ENCODE results near the gene RINT1. TPM values are rescaled to one million over a fixed set of nuclear protein-coding genes. Genes with fewer than 3 reads are reported as not detected.
A peak's percentile ranks its signal among the peaks of the same experiment; 100 is the strongest.

Gene RINT1
- total and polyA plus RNA-seq, 7 experiments from 2014 or later, result 16.0 to 31.8 (median 25.1) TPM

GRCh38 chr7:105567024-105567423, 35.0 kb downstream of the RINT1 start:
- no peak overlapping the region for H3K27ac Mint-ChIP-seq

DNA sequence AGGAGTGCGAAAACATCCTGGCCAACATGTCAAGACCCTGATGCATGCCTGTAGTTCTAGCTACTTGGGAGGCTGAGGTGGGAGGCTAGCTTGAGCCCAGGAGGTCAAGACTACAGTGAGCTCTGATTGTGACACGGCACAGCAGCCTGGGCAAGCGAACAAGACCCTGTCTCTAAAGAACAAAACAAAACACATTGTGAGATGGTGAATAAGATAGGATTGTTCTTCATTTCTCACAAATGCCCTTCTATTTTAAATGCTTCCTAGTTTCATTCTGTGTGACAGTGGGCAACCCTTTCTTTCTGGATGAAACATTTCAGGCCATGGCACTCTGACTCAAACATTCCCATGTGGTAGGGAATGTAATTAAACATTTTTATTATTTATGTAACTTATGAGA, 35.8 kb downstream of the RINT1 start:
- H3K27ac ChIP-seq (ENCODE audit: low read depth, low read length), result no peak overlapping the region
- no peaks in the 10 kb centered on the region for H3K27me3 ChIP-seq (ENCODE audit: control insufficient read depth in 2 of 2, insufficient read depth in 2 of 2, low read length in 2 of 2)
- no peaks in the 10 kb centered on the region for H3K4me1 Mint-ChIP-seq
- H3K27ac Mint-ChIP-seq, result no peak overlapping the region
- H3K27me3 Mint-ChIP-seq, result no peaks in the 10 kb centered on the region
- POLR2A ChIA-PET, result no interaction called here
- peaks cover 0 to 2% (median 0%) of the 10 kb centered on the region in 11 donors for H3K9me3 Mint-ChIP-seq
- CTCF ChIA-PET, result no interaction called here
- DNase-seq (no peak), ATAC-seq (no peak)
- no peaks in the 10 kb centered on the region for H3K4me1 ChIP-seq (ENCODE audit: control insufficient read depth in 2 of 2, insufficient read depth in 2 of 2, low read length in 2 of 2)
- H3K36me3 ChIP-seq (ENCODE audit: control insufficient read depth in 2 of 3, insufficient read depth in 3 of 3, low read length in 3 of 3), result peaks cover 5 to 50% (median 11%) of the 10 kb centered on the region in 3 experiments
- H3K4me3 ChIP-seq (ENCODE audit: low read length), result no peak overlapping the region
- H3K36me3 Mint-ChIP-seq, result peaks cover 5 to 37% (median 17%) of the 10 kb centered on the region in 5 donors
- H3K4me3 Mint-ChIP-seq, result no peak overlapping the region
- no peaks in the 10 kb centered on the region for H3K9me3 ChIP-seq (ENCODE audit: control insufficient read depth in 2 of 3, low read length in 3 of 3)
- intact Hi-C loops (cut with micrococcal nuclease), result no loop called here

More at GRCh38 chr7:105567024-105567423, 35.0 kb downstream of the RINT1 start:
- H3K27me3 ChIP-seq (ENCODE audit: control insufficient read depth in 2 of 2, insufficient read depth in 2 of 2, low read length in 2 of 2), result no peaks in the 10 kb centered on the region
- H3K36me3 Mint-ChIP-seq, result peaks cover 5 to 45% (median 16%) of the 10 kb centered on the region in 5 donors
- DNase-seq, result no peak
- intact Hi-C loops (cut with micrococcal nuclease), result no loop called here
- no peaks in the 10 kb centered on the region for H3K9me3 ChIP-seq (ENCODE audit: control insufficient read depth in 2 of 3, low read length in 3 of 3)
- ChIA-PET CTCF (interaction anchor here (0.6 to 0.7 kb wide), 2 partner anchors 600 to 1245 kb away, joined by 3 to 5 read pairs; no protein-coding TSS in a partner anchor), POLR2A (interaction anchor here (0.7 kb wide), 1 partner anchor 8 kb away, joined by 3 read pairs; no protein-coding TSS in a partner anchor)
- no peaks in the 10 kb centered on the region for H3K4me1 ChIP-seq (ENCODE audit: control insufficient read depth in 2 of 2, insufficient read depth in 2 of 2, low read length in 2 of 2)
- no peak overlapping the region for H3K4me3 Mint-ChIP-seq
- peaks cover 5 to 56% (median 11%) of the 10 kb centered on the region in 3 experiments for H3K36me3 ChIP-seq (ENCODE audit: control insufficient read depth in 2 of 3, insufficient read depth in 3 of 3, low read length in 3 of 3)
- H3K27me3 Mint-ChIP-seq, result no peaks in the 10 kb centered on the region
- ATAC-seq, result no peak
- H3K4me3 ChIP-seq (ENCODE audit: low read length), result no peak overlapping the region
- H3K4me1 Mint-ChIP-seq, result no peaks in the 10 kb centered on the region
- no peak overlapping the region for H3K27ac ChIP-seq (ENCODE audit: low read depth, low read length)
- peaks cover 0 to 2% (median 0%) of the 10 kb centered on the region in 11 donors for H3K9me3 Mint-ChIP-seq

- POLR2A ChIA-PET, result interaction anchor here (0.8 kb wide), 1 partner anchor 591 kb away, joined by 3 read pairs; no protein-coding TSS in a partner anchor
- H3K27ac ChIP-seq (ENCODE audit: low read depth, low read length), result no peak overlapping the region
- peaks cover 0 to 15% (median 0%) of the 10 kb centered on the region in 3 experiments for H3K36me3 ChIP-seq (ENCODE audit: control insufficient read depth in 2 of 3, insufficient read depth in 3 of 3, low read length in 3 of 3)
- CTCF ChIA-PET, result no interaction called here
- H3K4me3 ChIP-seq (ENCODE audit: low read length), result no peak overlapping the region
- DNase-seq, result no peak
- H3K4me1 Mint-ChIP-seq, result no peaks in the 10 kb centered on the region
- no peak overlapping the region for H3K4me3 Mint-ChIP-seq
- peaks cover 0 to 4% (median 0%) of the 10 kb centered on the region in 11 donors for H3K9me3 Mint-ChIP-seq
- peaks cover 5 to 17% (median 15%) of the 10 kb centered on the region in 5 donors for H3K36me3 Mint-ChIP-seq
- no peak for ATAC-seq
- no peaks in the 10 kb centered on the region for H3K27me3 ChIP-seq (ENCODE audit: control insufficient read depth in 2 of 2, insufficient read depth in 2 of 2, low read length in 2 of 2)
- H3K9me3 ChIP-seq (ENCODE audit: control insufficient read depth in 2 of 3, low read length in 3 of 3), result no peaks in the 10 kb centered on the region
- peak overlapping the region in 1 of 9 donors; percentile 20 for H3K27ac Mint-ChIP-seq
- H3K27me3 Mint-ChIP-seq, result no peaks in the 10 kb centered on the region
- no peaks in the 10 kb centered on the region for H3K4me1 ChIP-seq (ENCODE audit: control insufficient read depth in 2 of 2, insufficient read depth in 2 of 2, low read length in 2 of 2)
- intact Hi-C loops (cut with micrococcal nuclease), result no loop called here
Measured at GRCh38 chr7:105571891-105572290, 39.9 kb downstream of the RINT1 start.

- Mint-ChIP-seq H3K4me1 (peaks cover 4 to 8% (median 6%) of the 10 kb centered on the region in 7 donors), H3K4me3 (no peak overlapping the region), H3K27me3 (peaks cover 0 to 18% (median 10%) of the 10 kb centered on the region in 5 donors), H3K9me3 (peaks cover 0 to 4% (median 2%) of the 10 kb centered on the region in 11 donors), H3K36me3 (peaks cover 0 to 4% (median 2%) of the 10 kb centered on the region in 5 donors), H3K27ac (no peak overlapping the region)
- Histone ChIP-seq H3K27ac (ENCODE audit: low read depth, low read length) (no peak overlapping the region), H3K4me1 (ENCODE audit: control insufficient read depth in 2 of 2, insufficient read depth in 2 of 2, low read length in 2 of 2) (no peaks in the 10 kb centered on the region), H3K36me3 (ENCODE audit: control insufficient read depth in 2 of 3, insufficient read depth in 3 of 3, low read length in 3 of 3) (no peaks in the 10 kb centered on the region), H3K4me3 (ENCODE audit: low read length) (no peak overlapping the region), H3K27me3 (ENCODE audit: control insufficient read depth in 2 of 2, insufficient read depth in 2 of 2, low read length in 2 of 2) (no peaks in the 10 kb centered on the region), H3K9me3 (ENCODE audit: control insufficient read depth in 2 of 3, low read length in 3 of 3) (no peaks in the 10 kb centered on the region)
- ChIA-PET CTCF (no interaction called here), POLR2A (no interaction called here)
- intact Hi-C loops (cut with micrococcal nuclease), result no loop called here
- ATAC-seq (no peak), DNase-seq (no peak)
Measured at GRCh38 chr7:105577251-105577650, 45.2 kb downstream of the RINT1 start.

- ChIA-PET POLR2A (no interaction called here), CTCF (no interaction called here)
- Histone ChIP-seq H3K36me3 (ENCODE audit: control insufficient read depth in 2 of 3, insufficient read depth in 3 of 3, low read length in 3 of 3) (no peaks in the 10 kb centered on the region), H3K4me1 (ENCODE audit: control insufficient read depth in 2 of 2, insufficient read depth in 2 of 2, low read length in 2 of 2) (no peaks in the 10 kb centered on the region), H3K4me3 (ENCODE audit: low read length) (no peak overlapping the region), H3K27me3 (ENCODE audit: control insufficient read depth in 2 of 2, insufficient read depth in 2 of 2, low read length in 2 of 2) (no peaks in the 10 kb centered on the region), H3K9me3 (ENCODE audit: control insufficient read depth in 2 of 3, low read length in 3 of 3) (no peaks in the 10 kb centered on the region), H3K27ac (ENCODE audit: low read depth, low read length) (no peak overlapping the region)
- intact Hi-C loops (cut with micrococcal nuclease), result no loop called here
- peaks cover 4 to 14% (median 6%) of the 10 kb centered on the region in 7 donors for H3K4me1 Mint-ChIP-seq
- H3K9me3 Mint-ChIP-seq, result peaks cover 0 to 8% (median 2%) of the 10 kb centered on the region in 11 donors
- H3K36me3 Mint-ChIP-seq, result peaks cover 0 to 7% (median 4%) of the 10 kb centered on the region in 5 donors
- no peak overlapping the region for H3K4me3 Mint-ChIP-seq
- no peak for ATAC-seq
- DNase-seq, result no peak
- H3K27ac Mint-ChIP-seq, result no peak overlapping the region
- H3K27me3 Mint-ChIP-seq, result peaks cover 0 to 21% (median 17%) of the 10 kb centered on the region in 5 donors
Measured at GRCh38 chr7:105578496-105578895, 46.5 kb downstream of the RINT1 start.

GRCh38 chr7:105580022-105580740, 48.2 kb downstream of the RINT1 start:
- H3K27ac Mint-ChIP-seq, result no peak overlapping the region
- intact Hi-C loops (cut with micrococcal nuclease), result loop anchor here in 1 of 2 donors (10.0 kb wide), 2 partner anchors 485 to 695 kb away; no protein-coding TSS in a partner anchor
- H3K27me3 Mint-ChIP-seq, result peaks cover 0 to 21% (median 17%) of the 10 kb centered on the region in 5 donors
- Histone ChIP-seq H3K9me3 (ENCODE audit: control insufficient read depth in 2 of 3, low read length in 3 of 3) (no peaks in the 10 kb centered on the region), H3K4me3 (ENCODE audit: low read length) (no peak overlapping the region), H3K27me3 (ENCODE audit: control insufficient read depth in 2 of 2, insufficient read depth in 2 of 2, low read length in 2 of 2) (no peaks in the 10 kb centered on the region), H3K36me3 (ENCODE audit: control insufficient read depth in 2 of 3, insufficient read depth in 3 of 3, low read length in 3 of 3) (no peaks in the 10 kb centered on the region), H3K27ac (ENCODE audit: low read depth, low read length) (no peak overlapping the region), H3K4me1 (ENCODE audit: control insufficient read depth in 2 of 2, insufficient read depth in 2 of 2, low read length in 2 of 2) (no peaks in the 10 kb centered on the region)
- H3K36me3 Mint-ChIP-seq, result peaks cover 0 to 9% (median 5%) of the 10 kb centered on the region in 5 donors
- no peak for ATAC-seq
- ChIA-PET POLR2A (no interaction called here), CTCF (interaction anchor here (1.0 kb wide), 1 partner anchor 8 kb away, joined by 6 read pairs; no protein-coding TSS in a partner anchor)
- H3K4me3 Mint-ChIP-seq, result peak overlapping the region in 5 of 10 donors; percentile 10 to 83 (median 42)
- peaks cover 4 to 14% (median 6%) of the 10 kb centered on the region in 7 donors for H3K4me1 Mint-ChIP-seq
- peaks cover 0 to 15% (median 9%) of the 10 kb centered on the region in 11 donors for H3K9me3 Mint-ChIP-seq
- DNase-seq, result no peak

Measured in naive thymus-derived CD4-positive, alpha-beta T cell (primary cell).